ENCODE results near the gene MAPKAPK2. TPM values are rescaled to one million over a fixed set of nuclear protein-coding genes. Genes with fewer than 3 reads are reported as not detected.

The MAPKAPK2 gene
- polyA plus RNA-seq (2013, experiment 1 of 2) = 54.3 TPM
- 54.2 TPM for polyA plus RNA-seq (2013, experiment 2 of 2)

DNA sequence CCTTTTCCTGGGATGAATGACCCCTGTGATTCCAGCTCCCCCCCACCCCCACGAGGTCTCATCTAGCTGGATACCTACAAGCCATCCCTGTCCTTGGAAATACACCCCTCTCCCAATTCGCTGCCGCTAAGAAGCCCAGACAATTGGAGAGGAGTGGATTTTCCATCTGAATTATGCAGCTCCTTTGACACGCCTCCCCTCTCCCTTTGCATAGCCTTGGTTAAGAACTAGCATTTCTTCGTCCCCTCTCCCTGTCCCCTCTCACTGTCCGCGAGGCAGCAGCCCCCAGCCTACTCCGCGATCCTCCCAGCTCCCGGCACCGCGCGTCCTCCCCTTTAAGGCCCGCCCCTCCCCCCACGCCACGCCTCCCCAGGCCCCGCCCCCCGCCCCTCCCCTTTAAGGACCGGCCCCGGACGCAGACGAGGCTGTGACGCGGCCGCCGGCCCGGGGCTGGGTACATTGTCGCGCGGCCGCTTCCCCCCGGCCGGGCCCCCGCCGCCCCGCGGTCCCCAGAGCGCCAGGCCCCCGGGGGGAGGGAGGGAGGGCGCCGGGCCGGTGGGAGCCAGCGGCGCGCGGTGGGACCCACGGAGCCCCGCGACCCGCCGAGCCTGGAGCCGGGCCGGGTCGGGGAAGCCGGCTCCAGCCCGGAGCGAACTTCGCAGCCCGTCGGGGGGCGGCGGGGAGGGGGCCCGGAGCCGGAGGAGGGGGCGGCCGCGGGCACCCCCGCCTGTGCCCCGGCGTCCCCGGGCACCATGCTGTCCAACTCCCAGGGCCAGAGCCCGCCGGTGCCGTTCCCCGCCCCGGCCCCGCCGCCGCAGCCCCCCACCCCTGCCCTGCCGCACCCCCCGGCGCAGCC is at the start of gene MAPKAPK2:
MAPKAPK2 (plus strand) TSS at position 428 of the 856 bp plus-strand sequence; CDS start at position 753, 325 bp downstream.
- Histone ChIP-seq H3K27me3 (ENCODE audit: control insufficient read depth in 3 of 3, insufficient read depth in 3 of 3, low read depth in 1 of 3, low read length in 3 of 3) (peaks cover 0 to 42% (median 11%) of the 10 kb centered on the region in 3 experiments), H3K4me1 (ENCODE audit: control insufficient read depth in 2 of 2, insufficient read depth in 1 of 2, low read depth in 1 of 2, low read length in 2 of 2) (peaks cover 19 to 27% of the 10 kb centered on the region in 2 donors)

DNA sequence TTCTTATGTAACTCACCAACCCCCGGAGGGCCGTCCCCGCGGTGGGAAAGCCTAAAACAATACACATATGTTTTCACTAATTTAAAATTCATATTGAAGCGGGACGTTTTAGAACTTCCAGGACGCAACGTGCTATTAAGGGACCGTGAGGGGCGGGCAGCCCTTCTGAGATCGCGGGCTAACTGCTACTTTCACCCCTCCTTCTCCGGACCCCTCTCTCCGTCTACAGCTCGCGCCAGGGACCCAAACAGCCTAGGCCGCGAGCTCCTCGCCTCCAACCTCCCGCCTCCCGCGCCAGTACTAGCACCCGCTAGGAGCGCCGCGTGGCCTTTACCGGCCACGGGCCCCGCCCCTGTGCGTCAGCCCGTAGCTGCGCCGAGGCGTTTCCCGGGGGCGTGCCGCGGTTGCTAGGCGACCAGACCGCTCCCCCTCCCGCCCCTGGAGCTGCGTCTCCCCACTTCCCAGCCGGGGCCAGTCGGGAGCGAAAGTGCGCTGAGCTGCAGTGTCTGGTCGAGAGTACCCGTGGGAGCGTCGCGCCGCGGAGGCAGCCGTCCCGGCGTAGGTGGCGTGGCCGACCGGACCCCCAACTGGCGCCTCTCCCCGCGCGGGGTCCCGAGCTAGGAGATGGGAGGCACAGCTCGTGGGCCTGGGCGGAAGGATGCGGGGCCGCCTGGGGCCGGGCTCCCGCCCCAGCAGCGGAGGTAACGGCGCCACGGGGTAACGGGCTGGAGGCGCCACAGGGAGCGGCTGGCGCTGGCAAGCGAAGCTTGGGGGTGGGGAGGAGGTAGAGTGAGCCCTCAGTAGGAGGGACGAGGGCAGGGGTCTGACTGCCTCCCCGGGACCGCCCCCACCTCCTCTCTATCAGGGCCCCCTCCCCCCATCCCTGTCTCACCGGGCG is 49.4 kb upstream of the MAPKAPK2 start, which contains the start of gene DYRK3:
DYRK3 (plus strand) TSS at position 457 of the 898 bp plus-strand sequence; CDS start at position 625, 168 bp downstream.
- Histone ChIP-seq H2AK5ac (ENCODE audit: low read depth, low read length) (peak within 1 kb of the TSS; percentile 67), H2BK120ac (ENCODE audit: low read depth, low read length) (peak within 1 kb of the TSS; percentile 74), H3K4me3 (ENCODE audit: low read length in 2 of 2) (peak within 1 kb of the TSS; percentile 91), H3K9ac (ENCODE audit: low read depth, low read length, poor library complexity) (peak within 1 kb of the TSS; percentile 94), H3K27ac (replicated peaks; ENCODE audit: low read length) (peak within 1 kb of the TSS; percentile 74), H3K79me1 (ENCODE audit: low read depth, low read length) (peaks cover 1% of the 10 kb centered on the region), H3K36me3 (replicated peaks in 1 of 2; ENCODE audit: control insufficient read depth in 2 of 2, insufficient read depth in 2 of 2, low read length in 2 of 2) (peaks cover 0 to 3% of the 10 kb centered on the region in 2 donors), H4K91ac (ENCODE audit: low read depth, low read length, poor library complexity) (peak within 1 kb of the TSS; percentile 24), H3K27me3 (ENCODE audit: control insufficient read depth in 3 of 3, insufficient read depth in 3 of 3, low read depth in 1 of 3, low read length in 3 of 3) (no peaks in the 10 kb centered on the region), H3K14ac (ENCODE audit: low read length) (peak within 1 kb of the TSS; percentile 94), H3K4me2 (ENCODE audit: insufficient read depth, low read length, poor library complexity, severe bottlenecking) (peak within 1 kb of the TSS; percentile 72), H3K18ac (ENCODE audit: low read length) (peak within 1 kb of the TSS; percentile 100), H3K9me3 (replicated peaks in 1 of 2; ENCODE audit: control insufficient read depth in 2 of 2, insufficient read depth in 1 of 2, low read depth in 1 of 2, low read length in 2 of 2) (no peaks in the 10 kb centered on the region), H3K23ac (ENCODE audit: low read depth, low read length, poor library complexity) (peak within 1 kb of the TSS; percentile 95), H2BK15ac (ENCODE audit: low read length) (peak within 1 kb of the TSS; percentile 93), H2BK5ac (ENCODE audit: low read length) (peak within 1 kb of the TSS; percentile 93), H3K4ac (ENCODE audit: low read length) (no peak within 1 kb of the TSS), H2BK12ac (ENCODE audit: low read length) (peak within 1 kb of the TSS; percentile 80), H2AFZ (ENCODE audit: low read length) (peak within 1 kb of the TSS; percentile 100), H3K4me1 (ENCODE audit: control insufficient read depth in 2 of 2, insufficient read depth in 1 of 2, low read depth in 1 of 2, low read length in 2 of 2) (peaks cover 11 to 19% of the 10 kb centered on the region in 2 donors), H4K8ac (ENCODE audit: low read depth, low read length) (no peak within 1 kb of the TSS)
- peak; percentile 90 for DNase-seq (ENCODE audit: low spot score)
- WGBS, 2 donors (ENCODE audit: extremely low coverage in 2 of 2, insufficient read length in 2 of 2, insufficient replicate concordance in 1 of 2) = no CpG with 5 or more reads among the region's 84 CpGs

More for the DNA sequence above, at the start of gene MAPKAPK2:
- peak within 1 kb of the TSS; percentile 63 to 94 for H3K4me3 ChIP-seq (ENCODE audit: low read length in 2 of 2)
- no peak within 1 kb of the TSS for H4K91ac ChIP-seq (ENCODE audit: low read depth, low read length, poor library complexity)
- no peak within 1 kb of the TSS for H4K8ac ChIP-seq (ENCODE audit: low read depth, low read length)
- H3K4ac ChIP-seq (ENCODE audit: low read length) = no peak within 1 kb of the TSS
- peak within 1 kb of the TSS; percentile 89 for H3K18ac ChIP-seq (ENCODE audit: low read length)
- no CpG with 5 or more reads among the region's 82 CpGs for WGBS, 2 donors (ENCODE audit: extremely low coverage in 2 of 2, insufficient read length in 2 of 2, insufficient replicate concordance in 1 of 2)
- peak within 1 kb of the TSS; percentile 8 for H3K23ac ChIP-seq (ENCODE audit: low read depth, low read length, poor library complexity)
- H2AK5ac ChIP-seq (ENCODE audit: low read depth, low read length) = peak within 1 kb of the TSS; percentile 26
- H2BK12ac ChIP-seq (ENCODE audit: low read length) = no peak within 1 kb of the TSS
- no peak within 1 kb of the TSS for H2BK120ac ChIP-seq (ENCODE audit: low read depth, low read length)
- peaks cover 2% of the 10 kb centered on the region for H3K79me1 ChIP-seq (ENCODE audit: low read depth, low read length)
- peak within 1 kb of the TSS; percentile 73 for H3K27ac ChIP-seq (replicated peaks; ENCODE audit: low read length)
- no peak within 1 kb of the TSS for H2BK15ac ChIP-seq (ENCODE audit: low read length)
- peaks cover 0 to 2% of the 10 kb centered on the region in 2 donors for H3K36me3 ChIP-seq (replicated peaks in 1 of 2; ENCODE audit: control insufficient read depth in 2 of 2, insufficient read depth in 2 of 2, low read length in 2 of 2)
- peak within 1 kb of the TSS; percentile 87 for H3K4me2 ChIP-seq (ENCODE audit: insufficient read depth, low read length, poor library complexity, severe bottlenecking)
- peak within 1 kb of the TSS; percentile 88 for H3K9ac ChIP-seq (ENCODE audit: low read depth, low read length, poor library complexity)
- H2AFZ ChIP-seq (ENCODE audit: low read length) = peak within 1 kb of the TSS; percentile 82
- no peak within 1 kb of the TSS for H3K14ac ChIP-seq (ENCODE audit: low read length)
- peak; percentile 76 for DNase-seq (ENCODE audit: low spot score)
- H2BK5ac ChIP-seq (ENCODE audit: low read length) = peak within 1 kb of the TSS; percentile 7
- H3K9me3 ChIP-seq (replicated peaks in 1 of 2; ENCODE audit: control insufficient read depth in 2 of 2, insufficient read depth in 1 of 2, low read depth in 1 of 2, low read length in 2 of 2) = no peaks in the 10 kb centered on the region

DNA sequence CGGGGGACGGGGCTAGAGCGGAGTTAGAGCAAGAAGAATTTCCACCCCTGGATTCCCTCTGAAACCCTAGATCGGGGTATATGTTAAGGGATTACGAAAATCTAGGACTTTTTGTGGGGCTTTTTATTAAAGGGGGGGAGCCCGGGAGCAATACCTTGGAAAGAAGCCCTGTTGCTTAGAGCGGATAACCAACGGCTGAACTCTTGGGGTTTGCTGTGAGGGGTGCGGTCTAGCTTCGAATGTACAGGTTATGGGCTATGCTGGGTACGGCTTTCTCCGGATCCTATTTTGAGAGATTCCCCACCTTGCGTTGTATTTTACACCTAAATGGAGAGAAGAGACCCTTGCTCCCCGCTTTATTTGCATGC is 48.7 kb upstream of the MAPKAPK2 start:
- Histone ChIP-seq H3K36me3 (replicated peaks in 1 of 2; ENCODE audit: control insufficient read depth in 2 of 2, insufficient read depth in 2 of 2, low read length in 2 of 2) (peaks cover 0 to 3% of the 10 kb centered on the region in 2 donors), H3K79me1 (ENCODE audit: low read depth, low read length) (peaks cover 1% of the 10 kb centered on the region), H2BK5ac (ENCODE audit: low read length) (no peak overlapping the region), H3K9ac (ENCODE audit: low read depth, low read length, poor library complexity) (no peak overlapping the region), H2BK12ac (ENCODE audit: low read length) (no peak overlapping the region), H2AK5ac (ENCODE audit: low read depth, low read length) (no peak overlapping the region), H3K9me3 (replicated peaks in 1 of 2; ENCODE audit: control insufficient read depth in 2 of 2, insufficient read depth in 1 of 2, low read depth in 1 of 2, low read length in 2 of 2) (no peaks in the 10 kb centered on the region), H3K4me2 (ENCODE audit: insufficient read depth, low read length, poor library complexity, severe bottlenecking) (peak overlapping the region; percentile 72), H3K4ac (ENCODE audit: low read length) (no peak overlapping the region), H3K4me1 (ENCODE audit: control insufficient read depth in 2 of 2, insufficient read depth in 1 of 2, low read depth in 1 of 2, low read length in 2 of 2) (peaks cover 11 to 19% of the 10 kb centered on the region in 2 donors), H3K23ac (ENCODE audit: low read depth, low read length, poor library complexity) (no peak overlapping the region), H3K4me3 (ENCODE audit: low read length in 2 of 2) (peak overlapping the region; percentile 91), H2AFZ (ENCODE audit: low read length) (peak overlapping the region; percentile 100), H3K14ac (ENCODE audit: low read length) (no peak overlapping the region), H3K27ac (replicated peaks; ENCODE audit: low read length) (no peak overlapping the region), H2BK120ac (ENCODE audit: low read depth, low read length) (peak overlapping the region; percentile 74), H3K27me3 (ENCODE audit: control insufficient read depth in 3 of 3, insufficient read depth in 3 of 3, low read depth in 1 of 3, low read length in 3 of 3) (no peaks in the 10 kb centered on the region), H4K8ac (ENCODE audit: low read depth, low read length) (no peak overlapping the region), H3K18ac (ENCODE audit: low read length) (no peak overlapping the region), H2BK15ac (ENCODE audit: low read length) (no peak overlapping the region), H4K91ac (ENCODE audit: low read depth, low read length, poor library complexity) (no peak overlapping the region)
- DNase-seq (ENCODE audit: low spot score) = no peak
- no CpG with 5 or more reads among the region's 14 CpGs for WGBS, 2 donors (ENCODE audit: extremely low coverage in 2 of 2, insufficient read length in 2 of 2, insufficient replicate concordance in 1 of 2)

All from neuronal stem cell (in vitro differentiated cells).